HCT116 (cell line): ENCODE measurements around the gene DNMT3B. TPM values are rescaled to one million over a fixed set of nuclear protein-coding genes. Genes with fewer than 3 reads are reported as not detected.

Experiments
- ATAC-seq: fragments of 200-7000 bp; cut with Tn5 transposase; 2 replicates; pipeline ENCODE4 v1.9.1; 2020; ENCODE audit warnings: mild to moderate bottlenecking, moderate library complexity
- BruUV-seq: library from RNA; stranded (reverse); fragments of 400-500 nt; replicated peaks from 2 replicates; lab custom pipeline; 2021; lab: Mats Ljungman, UMichigan
- CTCF ChIA-PET: fragments of 300-600 bp; sonication (Branson Sonifier 250); formaldehyde crosslinking; loops from one replicate; lab custom pipeline; 2021; ENCODE audit warnings: antibody characterized with exemption; lab: Charles Lee
- POLR2A ChIA-PET: fragments of 300-600, 350-600 bp; sonication (Branson Sonifier 250); formaldehyde crosslinking; loops from one replicate; lab custom pipeline; 2021; ENCODE audit warnings: antibody characterized with exemption; lab: Charles Lee
- RAD21 ChIA-PET, 2 experiments: fragments of 300-600 bp; sonication (Branson Sonifier 250); formaldehyde crosslinking; loops; one replicate each; lab custom pipeline; 2023; ENCODE audit warnings: low total read pairs in 2 of 2; ENCODE audit not compliant: uncharacterized antibody in 2 of 2, unreplicated experiment in 2 of 2, low non-redundant PET in 1 of 2; lab: Charles Lee
- DNase-seq: peaks from one replicate; pipeline ENCODE4 v3.0.0-alpha.2; 2010; ENCODE audit warnings: low read depth, low spot score
- H2AFZ ChIP-seq: fragments of 200-600 bp; shearing (Covaris generic), sonication (generic); 2 replicates; pipeline ENCODE4 v1.6.1; 2017; ENCODE audit warnings: low read depth, mixed run types, mixed read lengths, antibody characterized with exemption, low read length; ENCODE audit not compliant: poor library complexity, severe bottlenecking
- H3K27ac ChIP-seq: 2 replicates; pipeline ENCODE4 v1.5.1; 2012; ENCODE audit warnings: low read depth, low read length
- H3K27me3 ChIP-seq: fragments of 200-600 bp; sonication (generic); 2 replicates; pipeline ENCODE4 v1.6.1; 2016; ENCODE audit warnings: mixed run types, low read length, mixed read lengths; ENCODE audit not compliant: insufficient read depth
- H3K36me3 ChIP-seq, 2 experiments: fragments of 200-500 bp in 1 of 2; fragments of 200-600 bp in 1 of 2; sonication (Bioruptor generic) in 1 of 2; sonication (generic) in 1 of 2; 2 replicates each; pipeline versions ENCODE4 v1.5.1 to v1.6.1; 2014 to 2016; ENCODE audit warnings: low read length in 2 of 2, inconsistent platforms in 1 of 2, mixed read lengths in 1 of 2, mixed run types in 1 of 2; ENCODE audit not compliant: insufficient read depth in 2 of 2, control insufficient read depth in 1 of 2
- H3K4me1 ChIP-seq, 2 experiments: fragments of 200-600 bp in 1 of 2; sonication (generic) in 1 of 2; 2 replicates each; pipeline versions ENCODE4 v1.5.1 to v1.6.1; 2012 to 2017; ENCODE audit warnings: low read length in 2 of 2, inconsistent platforms in 1 of 2, mild to moderate bottlenecking in 1 of 2, mixed read lengths in 1 of 2, mixed run types in 1 of 2, moderate library complexity in 1 of 2; ENCODE audit not compliant: insufficient read depth in 2 of 2, control insufficient read depth in 1 of 2
- H3K4me2 ChIP-seq: fragments of 200-600 bp; sonication (generic); 2 replicates; pipeline ENCODE4 v1.6.1; 2017; ENCODE audit warnings: mixed run types, low read length, mixed read lengths
- H3K4me3 ChIP-seq, 2 experiments: fragments of 200-600 bp in 1 of 2; sonication (generic) in 1 of 2; replicated peaks in 1 of 2; 2 replicates each; pipeline ENCODE4 v1.5.1; 2011 to 2016; ENCODE audit warnings: low read length in 2 of 2, control low read depth in 1 of 2, low read depth in 1 of 2, mild to moderate bottlenecking in 1 of 2, mixed read lengths in 1 of 2, mixed run types in 1 of 2
- H3K79me2 ChIP-seq: fragments of 200-600 bp; sonication (generic); 2 replicates; pipeline ENCODE4 v1.6.1; 2017; ENCODE audit warnings: mild to moderate bottlenecking, mixed run types, low read length, moderate library complexity, mixed read lengths; ENCODE audit not compliant: insufficient read depth
- H3K9ac ChIP-seq: fragments of 200-600 bp; sonication (generic); 2 replicates; pipeline ENCODE4 v1.6.1; 2016; ENCODE audit warnings: low read length, mixed read lengths
- H3K9me2 ChIP-seq: fragments of 200-600 bp; sonication (generic), shearing (Covaris generic); 2 replicates; pipeline ENCODE4 v1.6.1; 2017; ENCODE audit warnings: mixed run types, mild to moderate bottlenecking, moderate library complexity; ENCODE audit not compliant: insufficient read depth
- H3K9me3 ChIP-seq, 2 experiments: fragments of 200-500 bp in 1 of 2; fragments of 200-600 bp in 1 of 2; sonication (Bioruptor generic) in 1 of 2; sonication (generic) in 1 of 2; 2 replicates each; pipeline ENCODE4 v1.6.1; 2014 to 2017; ENCODE audit warnings: low read length in 2 of 2, mixed read lengths in 2 of 2, inconsistent platforms in 1 of 2, low read depth in 1 of 2, mild to moderate bottlenecking in 1 of 2, mixed run types in 1 of 2, moderate library complexity in 1 of 2; ENCODE audit not compliant: control insufficient read depth in 1 of 2, insufficient read depth in 1 of 2
- H4K20me1 ChIP-seq: fragments of 200-600 bp; sonication (generic), shearing (Covaris generic); 2 replicates; pipeline ENCODE4 v1.6.1; 2017; ENCODE audit warnings: mixed run types, mild to moderate bottlenecking, moderate library complexity; ENCODE audit not compliant: insufficient read depth
- CEBPB ChIP-seq: IDR thresholded peaks from 2 replicates; pipeline ENCODE4 v1.6.1; 2012; ENCODE audit warnings: low read depth
- EGR1 ChIP-seq: IDR thresholded peaks from 2 replicates; pipeline ENCODE4 v1.6.1; 2012; ENCODE audit warnings: low read depth
- FOSL1 ChIP-seq: IDR thresholded peaks from 2 replicates; pipeline ENCODE4 v1.6.1; 2012; ENCODE audit warnings: low read depth
- JUND ChIP-seq: IDR thresholded peaks from 2 replicates; pipeline ENCODE4 v1.6.1; 2012
- POLR2A ChIP-seq: IDR thresholded peaks from 2 replicates; pipeline ENCODE4 v1.7.0; 2011; ENCODE audit warnings: borderline replicate concordance; ENCODE audit not compliant: insufficient read depth, insufficient read length; ENCODE audit errors: extremely low read depth
- ZFX ChIP-seq: fragments of 450-650 bp; IDR thresholded peaks from 2 replicates; pipeline ENCODE4 v1.6.1; 2017
- intact Hi-C: fragments of 100-400 bp; cut with micrococcal nuclease; formaldehyde crosslinking; loops from 2 replicates; pipeline ENCODE4 v1.10.0; 2022
- total RNA-seq: library from RNA; stranded (reverse); gene quantifications from one replicate; pipeline ENCODE4 v1.2.1, GENCODE V29; 2021; ENCODE audit not compliant: unreplicated experiment
- TF ChIP-seq, protein P1 (sequence below): IDR thresholded peaks from 2 replicates; pipeline ENCODE4 v1.6.1; 2012; ENCODE audit warnings: low read depth
- TF ChIP-seq, protein P2 (sequence below): IDR thresholded peaks from 2 replicates; pipeline ENCODE4 v1.6.1; 2011; ENCODE audit warnings: mild to moderate bottlenecking, low read length, moderate library complexity; ENCODE audit not compliant: insufficient replicate concordance; ENCODE audit errors: extremely low read depth

DNMT3B gene
- total RNA-seq, 1 experiment from 2014 or later: 22.2 TPM

GRCh38 chr20:32756156-32756555, 6.0 kb upstream of the DNMT3B start:
- ChIA-PET RAD21 (no interaction called here), POLR2A (no interaction called here), CTCF (no interaction called here)
- no peak overlapping the region for H2AFZ ChIP-seq
- no peaks in the 10 kb centered on the region for H3K9me3 ChIP-seq
- H3K27me3 ChIP-seq: no peaks in the 10 kb centered on the region
- H3K4me2 ChIP-seq: no peak overlapping the region
- ATAC-seq: no peak
- no peak for DNase-seq
- no peaks in the 10 kb centered on the region for H3K9me2 ChIP-seq
- H3K4me3 ChIP-seq: no peak overlapping the region
- TF ChIP-seq, protein P1, sequence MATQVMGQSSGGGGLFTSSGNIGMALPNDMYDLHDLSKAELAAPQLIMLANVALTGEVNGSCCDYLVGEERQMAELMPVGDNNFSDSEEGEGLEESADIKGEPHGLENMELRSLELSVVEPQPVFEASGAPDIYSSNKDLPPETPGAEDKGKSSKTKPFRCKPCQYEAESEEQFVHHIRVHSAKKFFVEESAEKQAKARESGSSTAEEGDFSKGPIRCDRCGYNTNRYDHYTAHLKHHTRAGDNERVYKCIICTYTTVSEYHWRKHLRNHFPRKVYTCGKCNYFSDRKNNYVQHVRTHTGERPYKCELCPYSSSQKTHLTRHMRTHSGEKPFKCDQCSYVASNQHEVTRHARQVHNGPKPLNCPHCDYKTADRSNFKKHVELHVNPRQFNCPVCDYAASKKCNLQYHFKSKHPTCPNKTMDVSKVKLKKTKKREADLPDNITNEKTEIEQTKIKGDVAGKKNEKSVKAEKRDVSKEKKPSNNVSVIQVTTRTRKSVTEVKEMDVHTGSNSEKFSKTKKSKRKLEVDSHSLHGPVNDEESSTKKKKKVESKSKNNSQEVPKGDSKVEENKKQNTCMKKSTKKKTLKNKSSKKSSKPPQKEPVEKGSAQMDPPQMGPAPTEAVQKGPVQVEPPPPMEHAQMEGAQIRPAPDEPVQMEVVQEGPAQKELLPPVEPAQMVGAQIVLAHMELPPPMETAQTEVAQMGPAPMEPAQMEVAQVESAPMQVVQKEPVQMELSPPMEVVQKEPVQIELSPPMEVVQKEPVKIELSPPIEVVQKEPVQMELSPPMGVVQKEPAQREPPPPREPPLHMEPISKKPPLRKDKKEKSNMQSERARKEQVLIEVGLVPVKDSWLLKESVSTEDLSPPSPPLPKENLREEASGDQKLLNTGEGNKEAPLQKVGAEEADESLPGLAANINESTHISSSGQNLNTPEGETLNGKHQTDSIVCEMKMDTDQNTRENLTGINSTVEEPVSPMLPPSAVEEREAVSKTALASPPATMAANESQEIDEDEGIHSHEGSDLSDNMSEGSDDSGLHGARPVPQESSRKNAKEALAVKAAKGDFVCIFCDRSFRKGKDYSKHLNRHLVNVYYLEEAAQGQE: no peak
- TF ChIP-seq, protein P2, sequence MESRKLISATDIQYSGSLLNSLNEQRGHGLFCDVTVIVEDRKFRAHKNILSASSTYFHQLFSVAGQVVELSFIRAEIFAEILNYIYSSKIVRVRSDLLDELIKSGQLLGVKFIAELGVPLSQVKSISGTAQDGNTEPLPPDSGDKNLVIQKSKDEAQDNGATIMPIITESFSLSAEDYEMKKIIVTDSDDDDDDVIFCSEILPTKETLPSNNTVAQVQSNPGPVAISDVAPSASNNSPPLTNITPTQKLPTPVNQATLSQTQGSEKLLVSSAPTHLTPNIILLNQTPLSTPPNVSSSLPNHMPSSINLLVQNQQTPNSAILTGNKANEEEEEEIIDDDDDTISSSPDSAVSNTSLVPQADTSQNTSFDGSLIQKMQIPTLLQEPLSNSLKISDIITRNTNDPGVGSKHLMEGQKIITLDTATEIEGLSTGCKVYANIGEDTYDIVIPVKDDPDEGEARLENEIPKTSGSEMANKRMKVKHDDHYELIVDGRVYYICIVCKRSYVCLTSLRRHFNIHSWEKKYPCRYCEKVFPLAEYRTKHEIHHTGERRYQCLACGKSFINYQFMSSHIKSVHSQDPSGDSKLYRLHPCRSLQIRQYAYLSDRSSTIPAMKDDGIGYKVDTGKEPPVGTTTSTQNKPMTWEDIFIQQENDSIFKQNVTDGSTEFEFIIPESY: no peak
- TF ChIP-seq EGR1: no peak
- no peak for TF ChIP-seq ZFX
- TF ChIP-seq JUND: no peak
- TF ChIP-seq CEBPB: no peak
- TF ChIP-seq POLR2A: no peak
- TF ChIP-seq FOSL1: no peak
- peaks cover under 1 to 30% of the 10 kb centered on the region in 2 experiments; a peak in 3 of 4 replicates for H3K4me1 ChIP-seq
- H3K79me2 ChIP-seq: no peaks in the 10 kb centered on the region
- no peaks in the 10 kb centered on the region for H4K20me1 ChIP-seq
- no peak overlapping the region for H3K27ac ChIP-seq
- intact Hi-C loops: no loop called here
- H3K36me3 ChIP-seq: no peaks in the 10 kb centered on the region
- H3K9ac ChIP-seq: no peak overlapping the region
- BruUV-seq: no TSS peak
